Activated CD8-positive, alpha-beta T cell treated with anti-CD3 and anti-CD28 coated beads for 36 hours (primary cell): Measurements from ENCODE around the gene RNF207. TPM values are rescaled to one million over a fixed set of nuclear protein-coding genes. Genes with fewer than 3 reads are reported as not detected.
A peak's percentile ranks its signal among the peaks of the same experiment; 100 is the strongest.

Source experiments
- ATAC-seq: fragments of 200-7000 bp; cut with Tn5 transposase; one replicate; pipeline ENCODE4 v1.10.0; 2021; ENCODE audit warnings: mild to moderate bottlenecking, moderate library complexity
- CTCF ChIA-PET: fragments of 350-600 bp; sonication (Branson Sonifier 250); formaldehyde crosslinking; loops from one replicate; lab custom pipeline; 2021; ENCODE audit warnings: antibody characterized with exemption; lab: Charles Lee
- POLR2A ChIA-PET: fragments of 350-600 bp; sonication (Branson Sonifier 250); formaldehyde crosslinking; loops from one replicate; lab custom pipeline; 2021; ENCODE audit warnings: antibody characterized with exemption; lab: Charles Lee
- DNase-seq: peaks from one replicate; pipeline ENCODE4 v3.0.0-alpha.2; 2020
- H3K27ac Mint-ChIP-seq: one replicate; pipeline ENCODE4 v1.8.0; 2021; ENCODE audit warnings: mild to moderate bottlenecking, mixed read lengths
- H3K27me3 Mint-ChIP-seq: one replicate; pipeline ENCODE4 v1.8.0; 2021; ENCODE audit warnings: mixed read lengths
- H3K36me3 Mint-ChIP-seq: one replicate; pipeline ENCODE4 v1.8.0; 2021; ENCODE audit warnings: low read depth, mixed read lengths
- H3K4me1 Mint-ChIP-seq: one replicate; pipeline ENCODE4 v1.8.0; 2021; ENCODE audit warnings: low read depth, mixed read lengths
- H3K4me3 Mint-ChIP-seq: one replicate; pipeline ENCODE4 v1.8.0; 2021; ENCODE audit warnings: mild to moderate bottlenecking, moderate library complexity, mixed read lengths
- H3K9me3 Mint-ChIP-seq: one replicate; pipeline ENCODE4 v1.8.0; 2021; ENCODE audit warnings: mixed read lengths
- intact Hi-C: fragments of 100-400 bp; cut with micrococcal nuclease; formaldehyde crosslinking; loops from one replicate; pipeline ENCODE4 v1.10.0; 2022
- total RNA-seq, 2 experiments: library from RNA; stranded (reverse); gene quantifications; one replicate each; pipeline ENCODE4 v1.2.3, GENCODE V29; 2021
- TF ChIP-seq, protein P1 (sequence below): fragments of 200-600 bp; IDR thresholded peaks from one replicate; pipeline ENCODE4 v1.8.0; 2022; ENCODE audit warnings: antibody characterized with exemption, mild to moderate bottlenecking

Gene RNF207
- total RNA-seq, 2 experiments from 2014 or later = 4.9 to 9.9 TPM

DNA sequence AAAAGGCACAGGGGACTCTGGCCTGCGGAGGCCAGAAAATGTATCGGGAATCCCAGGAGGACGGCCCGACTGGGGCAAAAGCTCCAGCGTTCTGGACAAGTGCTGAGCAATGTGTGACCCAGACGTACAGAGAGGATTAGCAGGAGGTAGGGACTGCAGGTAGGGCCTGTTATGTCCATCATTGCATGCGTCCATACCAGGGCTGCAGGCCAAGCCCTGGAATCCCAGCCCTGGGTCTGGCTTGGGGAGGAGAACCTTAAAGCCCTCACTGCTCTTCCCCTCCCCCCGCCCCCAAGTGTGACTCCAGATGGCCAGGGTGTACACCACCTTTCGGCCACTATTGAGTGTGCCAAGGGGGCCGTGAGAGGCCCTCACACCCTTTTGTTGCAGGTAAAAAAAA is 2.0 kb downstream of the RNF207 start:
- peaks cover 28% of the 10 kb centered on the region for H3K27me3 Mint-ChIP-seq
- intact Hi-C loops = loop anchor here (5.0 kb wide), 1 partner anchor 39 kb away; no protein-coding TSS in a partner anchor

DNA sequence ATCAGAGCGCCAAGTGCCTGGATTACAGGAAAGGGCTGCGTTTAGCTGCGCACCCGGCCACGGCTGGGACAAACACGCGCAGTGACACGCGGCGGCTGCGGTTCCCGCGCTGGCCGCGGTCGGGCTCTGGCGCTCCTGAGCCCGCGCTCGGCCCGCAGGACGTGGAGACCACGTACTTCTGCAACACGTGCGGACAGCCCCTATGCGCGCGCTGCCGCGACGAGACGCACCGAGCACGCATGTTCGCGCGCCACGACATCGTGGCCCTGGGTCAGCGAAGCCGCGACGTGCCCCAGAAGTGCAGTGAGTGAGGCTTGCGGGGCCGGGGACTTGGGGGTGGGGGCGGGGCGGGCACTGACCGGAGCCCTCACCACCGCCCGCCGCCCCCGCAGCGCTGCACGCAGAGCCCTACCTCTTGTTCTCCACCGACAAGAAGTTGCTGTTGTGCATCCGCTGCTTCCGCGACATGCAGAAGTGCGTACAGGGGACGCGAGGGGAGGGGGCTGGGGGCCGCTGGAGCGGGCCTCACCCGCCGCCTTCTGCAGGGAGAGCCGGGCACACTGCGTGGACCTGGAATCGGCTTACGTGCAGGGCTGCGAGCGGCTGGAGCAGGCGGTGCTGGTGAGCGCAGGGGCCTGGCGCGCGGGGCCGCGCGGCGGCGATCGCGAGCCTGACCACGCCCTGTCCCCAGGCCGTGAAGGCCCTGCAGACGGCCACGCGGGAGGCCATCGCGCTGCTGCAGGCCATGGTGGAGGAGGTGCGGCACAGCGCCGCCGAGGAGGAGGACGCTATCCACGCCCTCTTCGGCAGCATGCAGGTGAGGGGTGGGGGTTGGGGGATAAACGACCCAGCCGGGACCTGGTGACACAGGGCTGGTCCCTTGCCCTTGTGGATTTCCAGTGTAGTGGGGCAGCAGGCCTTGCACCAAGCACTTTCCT is 3.1 kb downstream of the RNF207 start:
- H3K27ac Mint-ChIP-seq = no peak overlapping the region
- H3K27me3 Mint-ChIP-seq = peaks cover 31% of the 10 kb centered on the region
- H3K4me1 Mint-ChIP-seq = peaks cover 16% of the 10 kb centered on the region
- CTCF ChIA-PET = interaction anchor here (1.0 to 3.2 kb wide), 4 partner anchors 13 to 28 kb away, joined by 3 to 18 read pairs (median 4); partner anchors contain the start of gene ICMT
- H3K36me3 Mint-ChIP-seq = no peaks in the 10 kb centered on the region
- TF ChIP-seq, protein P1, sequence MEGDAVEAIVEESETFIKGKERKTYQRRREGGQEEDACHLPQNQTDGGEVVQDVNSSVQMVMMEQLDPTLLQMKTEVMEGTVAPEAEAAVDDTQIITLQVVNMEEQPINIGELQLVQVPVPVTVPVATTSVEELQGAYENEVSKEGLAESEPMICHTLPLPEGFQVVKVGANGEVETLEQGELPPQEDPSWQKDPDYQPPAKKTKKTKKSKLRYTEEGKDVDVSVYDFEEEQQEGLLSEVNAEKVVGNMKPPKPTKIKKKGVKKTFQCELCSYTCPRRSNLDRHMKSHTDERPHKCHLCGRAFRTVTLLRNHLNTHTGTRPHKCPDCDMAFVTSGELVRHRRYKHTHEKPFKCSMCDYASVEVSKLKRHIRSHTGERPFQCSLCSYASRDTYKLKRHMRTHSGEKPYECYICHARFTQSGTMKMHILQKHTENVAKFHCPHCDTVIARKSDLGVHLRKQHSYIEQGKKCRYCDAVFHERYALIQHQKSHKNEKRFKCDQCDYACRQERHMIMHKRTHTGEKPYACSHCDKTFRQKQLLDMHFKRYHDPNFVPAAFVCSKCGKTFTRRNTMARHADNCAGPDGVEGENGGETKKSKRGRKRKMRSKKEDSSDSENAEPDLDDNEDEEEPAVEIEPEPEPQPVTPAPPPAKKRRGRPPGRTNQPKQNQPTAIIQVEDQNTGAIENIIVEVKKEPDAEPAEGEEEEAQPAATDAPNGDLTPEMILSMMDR = peak; percentile 23
- no peaks in the 10 kb centered on the region for H3K9me3 Mint-ChIP-seq
- intact Hi-C loops = loop anchor here (5.0 kb wide), 1 partner anchor 38 kb away; no protein-coding TSS in a partner anchor
- POLR2A ChIA-PET = interaction anchor here (1.0 kb wide), 1 partner anchor 13 kb away, joined by 3 read pairs; no protein-coding TSS in a partner anchor
- DNase-seq = peak; percentile 36
- peak; percentile 29 for ATAC-seq
- peak overlapping the region; percentile 41 for H3K4me3 Mint-ChIP-seq

More for the DNA sequence above, 2.0 kb downstream of the RNF207 start:
- no peak overlapping the region for H3K4me3 Mint-ChIP-seq
- ATAC-seq = no peak
- no peak for DNase-seq
- POLR2A ChIA-PET = no interaction called here
- no peaks in the 10 kb centered on the region for H3K36me3 Mint-ChIP-seq
- CTCF ChIA-PET = interaction anchor here (3.2 kb wide), 1 partner anchor 29 kb away, joined by 18 read pairs; the partner anchor contains the start of gene ICMT
- TF ChIP-seq, protein P1 = no peak
- H3K9me3 Mint-ChIP-seq = no peaks in the 10 kb centered on the region
- no peak overlapping the region for H3K27ac Mint-ChIP-seq
- H3K4me1 Mint-ChIP-seq = peaks cover 16% of the 10 kb centered on the region

DNA sequence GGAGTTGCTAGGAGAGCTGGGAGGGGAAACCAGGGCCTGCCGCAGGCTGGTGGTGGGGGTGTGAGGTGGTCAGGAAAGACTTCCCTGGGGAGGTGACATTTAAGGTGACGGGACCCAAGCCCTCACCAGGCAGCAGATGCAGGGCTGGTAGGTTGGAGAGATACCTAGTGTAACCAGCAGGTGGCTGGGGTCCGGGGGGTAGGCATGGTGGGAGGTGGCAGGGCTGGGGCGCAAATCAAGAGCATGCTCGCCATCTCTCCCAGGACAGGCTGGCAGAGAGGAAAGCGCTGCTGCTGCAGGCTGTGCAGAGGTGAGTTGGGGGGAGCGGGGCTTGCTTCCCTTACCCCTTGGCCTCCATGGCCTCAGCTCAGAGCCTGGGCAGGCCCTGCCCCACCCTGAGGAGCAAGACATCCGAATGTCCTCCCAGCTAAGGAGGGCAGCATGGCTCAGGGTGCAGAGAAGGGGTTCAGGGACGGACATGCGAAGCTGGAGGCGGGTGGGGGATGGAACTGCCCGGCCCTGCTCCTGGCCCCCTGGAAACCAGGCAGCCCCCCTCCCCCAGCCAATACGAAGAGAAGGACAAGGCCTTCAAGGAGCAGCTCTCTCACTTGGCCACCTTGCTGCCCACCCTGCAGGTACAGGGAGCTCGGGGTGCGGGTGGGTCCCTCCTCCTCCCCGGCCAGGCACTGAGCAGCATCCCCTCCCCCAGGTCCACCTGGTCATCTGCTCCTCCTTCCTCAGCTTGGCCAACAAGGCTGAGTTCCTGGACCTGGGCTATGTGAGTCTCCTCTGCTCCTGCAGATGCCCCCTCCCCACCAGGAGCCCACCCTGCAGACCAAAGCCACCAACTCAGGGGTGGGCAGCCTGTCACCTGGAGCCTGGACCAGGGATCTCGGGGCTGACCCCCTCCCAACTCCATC is 4.0 kb downstream of the RNF207 start:
- no peaks in the 10 kb centered on the region for H3K36me3 Mint-ChIP-seq
- no peak overlapping the region for H3K27ac Mint-ChIP-seq
- peaks cover 29% of the 10 kb centered on the region for H3K27me3 Mint-ChIP-seq
- POLR2A ChIA-PET = interaction anchor here (1.0 kb wide), 1 partner anchor 12 kb away, joined by 3 read pairs; no protein-coding TSS in a partner anchor
- CTCF ChIA-PET = interaction anchor here (1.0 to 1.5 kb wide), 4 partner anchors 12 to 25 kb away, joined by 3 to 5 read pairs (median 3); no protein-coding TSS in a partner anchor
- DNase-seq (peak; percentile 49), ATAC-seq (peak; percentile 25)
- intact Hi-C loops = loop anchor here (5.0 kb wide), 1 partner anchor 37 kb away; no protein-coding TSS in a partner anchor
- peaks cover 12% of the 10 kb centered on the region for H3K4me1 Mint-ChIP-seq
- no peak overlapping the region for H3K4me3 Mint-ChIP-seq
- TF ChIP-seq, protein P1 = peak; percentile 29
- H3K9me3 Mint-ChIP-seq = no peaks in the 10 kb centered on the region

DNA sequence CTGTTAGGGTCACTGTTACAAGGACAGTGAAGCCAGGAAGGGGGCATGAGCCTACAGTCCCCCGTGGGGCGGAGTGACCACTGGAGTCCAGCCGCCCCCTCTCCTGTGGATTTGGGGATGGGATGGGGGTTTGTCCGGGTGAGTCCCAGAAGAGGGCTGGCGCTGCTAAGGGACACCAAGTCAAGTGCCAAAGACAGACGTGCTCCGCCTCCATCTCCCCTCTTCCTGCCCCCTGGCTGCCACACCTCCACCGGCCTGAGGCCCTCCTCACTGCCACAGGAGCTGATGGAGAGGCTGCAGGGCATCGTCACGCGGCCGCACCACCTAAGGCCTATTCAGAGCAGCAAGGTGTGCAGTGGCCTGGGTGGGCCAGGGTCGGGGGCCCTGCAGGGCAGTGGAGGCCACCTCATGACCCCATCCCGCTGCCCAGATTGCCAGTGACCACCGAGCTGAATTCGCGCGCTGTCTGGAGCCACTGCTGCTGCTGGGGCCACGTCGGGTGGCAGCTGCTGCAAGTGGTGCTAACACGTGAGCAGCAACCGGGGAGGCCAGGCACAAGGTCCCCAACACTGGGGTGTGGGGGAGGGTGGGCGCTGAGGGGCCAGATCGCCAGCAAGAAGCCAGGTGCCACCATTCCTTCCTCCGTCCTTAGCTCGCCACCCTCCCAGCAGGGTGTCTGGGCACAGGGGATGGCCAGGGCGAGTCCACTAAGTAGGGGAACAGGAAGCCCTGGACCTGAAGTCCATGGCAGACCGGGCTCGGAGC is 4.9 kb downstream of the RNF207 start:
- DNase-seq = no peak
- CTCF ChIA-PET = interaction anchor here (1.2 to 1.5 kb wide), 3 partner anchors 11 to 21 kb away, joined by 3 read pairs; no protein-coding TSS in a partner anchor
- no peak overlapping the region for H3K27ac Mint-ChIP-seq
- POLR2A ChIA-PET = no interaction called here
- H3K4me1 Mint-ChIP-seq = peaks cover 10% of the 10 kb centered on the region
- no peak overlapping the region for H3K4me3 Mint-ChIP-seq
- H3K36me3 Mint-ChIP-seq = no peaks in the 10 kb centered on the region
- intact Hi-C loops = no loop called here
- ATAC-seq = no peak
- no peaks in the 10 kb centered on the region for H3K9me3 Mint-ChIP-seq
- H3K27me3 Mint-ChIP-seq = peaks cover 30% of the 10 kb centered on the region
- TF ChIP-seq, protein P1 = no peak
